ENCODE measurements around the gene SERPING1.

DNA sequence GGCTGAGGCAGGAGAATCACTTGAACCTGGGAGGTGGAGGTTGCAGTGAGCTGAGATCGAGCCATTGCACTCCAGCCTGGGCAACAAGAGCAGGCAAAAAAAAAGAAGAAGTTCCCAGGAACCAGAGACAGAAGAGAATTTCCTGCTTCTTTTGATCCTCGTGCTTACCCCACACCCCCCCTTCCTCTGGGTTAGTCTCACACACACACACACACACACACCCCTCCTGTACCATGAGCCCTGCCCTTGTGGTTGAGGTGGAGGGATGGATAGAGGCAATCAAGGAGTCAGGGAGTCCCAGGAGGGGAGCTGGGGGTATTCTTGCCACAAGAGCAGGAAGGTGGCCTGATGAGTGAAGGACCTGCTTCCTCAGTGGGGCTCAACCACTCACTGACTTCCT lies 25.9 kb upstream of the SERPING1 start:
- TF ChIP-seq EP300 (IDR thresholded peaks at IDR 0.05; ENCODE audit: borderline replicate concordance), result no peak
- TF ChIP-seq CEBPB (IDR thresholded peaks at IDR 0.05), result no peak
- TF ChIP-seq, protein P1, sequence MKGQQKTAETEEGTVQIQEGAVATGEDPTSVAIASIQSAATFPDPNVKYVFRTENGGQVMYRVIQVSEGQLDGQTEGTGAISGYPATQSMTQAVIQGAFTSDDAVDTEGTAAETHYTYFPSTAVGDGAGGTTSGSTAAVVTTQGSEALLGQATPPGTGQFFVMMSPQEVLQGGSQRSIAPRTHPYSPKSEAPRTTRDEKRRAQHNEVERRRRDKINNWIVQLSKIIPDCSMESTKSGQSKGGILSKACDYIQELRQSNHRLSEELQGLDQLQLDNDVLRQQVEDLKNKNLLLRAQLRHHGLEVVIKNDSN (IDR thresholded peaks at IDR 0.05), result no peak
- TF ChIP-seq CREB1 (IDR thresholded peaks at IDR 0.05; ENCODE audit: low read depth), result no peak
- no peak for TF ChIP-seq YY1 (IDR thresholded peaks at IDR 0.05; ENCODE audit: low read depth)
- TF ChIP-seq TAF1 (IDR thresholded peaks at IDR 0.05; ENCODE audit: low read depth), result no peak
- TF ChIP-seq TEAD4 (IDR thresholded peaks at IDR 0.05), result no peak
- TF ChIP-seq, protein P2, sequence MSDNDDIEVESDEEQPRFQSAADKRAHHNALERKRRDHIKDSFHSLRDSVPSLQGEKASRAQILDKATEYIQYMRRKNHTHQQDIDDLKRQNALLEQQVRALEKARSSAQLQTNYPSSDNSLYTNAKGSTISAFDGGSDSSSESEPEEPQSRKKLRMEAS (IDR thresholded peaks at IDR 0.05), result no peak
- no peak for TF ChIP-seq RAD21 (IDR thresholded peaks at IDR 0.05; ENCODE audit: low read depth)

Measured in Ishikawa (cell line).